ENCODE data around the gene ESR1. TPM values are rescaled to one million over a fixed set of nuclear protein-coding genes. Genes with fewer than 3 reads are reported as not detected.

Gene ESR1
- total RNA-seq, 1 donor from 2014 or later = not detected

GRCh38 chr6:151837223-151837622 lies 29.7 kb downstream of the ESR1 start:
- Mint-ChIP-seq H3K9me3 (no peaks in the 10 kb centered on the region), H3K4me3 (no peak overlapping the region), H3K36me3 (no peaks in the 10 kb centered on the region), H3K27me3 (ENCODE audit: low read depth) (peaks cover 46% of the 10 kb centered on the region), H3K27ac (no peak overlapping the region), H3K4me1 (no peaks in the 10 kb centered on the region)
- TF ChIP-seq, protein P1, sequence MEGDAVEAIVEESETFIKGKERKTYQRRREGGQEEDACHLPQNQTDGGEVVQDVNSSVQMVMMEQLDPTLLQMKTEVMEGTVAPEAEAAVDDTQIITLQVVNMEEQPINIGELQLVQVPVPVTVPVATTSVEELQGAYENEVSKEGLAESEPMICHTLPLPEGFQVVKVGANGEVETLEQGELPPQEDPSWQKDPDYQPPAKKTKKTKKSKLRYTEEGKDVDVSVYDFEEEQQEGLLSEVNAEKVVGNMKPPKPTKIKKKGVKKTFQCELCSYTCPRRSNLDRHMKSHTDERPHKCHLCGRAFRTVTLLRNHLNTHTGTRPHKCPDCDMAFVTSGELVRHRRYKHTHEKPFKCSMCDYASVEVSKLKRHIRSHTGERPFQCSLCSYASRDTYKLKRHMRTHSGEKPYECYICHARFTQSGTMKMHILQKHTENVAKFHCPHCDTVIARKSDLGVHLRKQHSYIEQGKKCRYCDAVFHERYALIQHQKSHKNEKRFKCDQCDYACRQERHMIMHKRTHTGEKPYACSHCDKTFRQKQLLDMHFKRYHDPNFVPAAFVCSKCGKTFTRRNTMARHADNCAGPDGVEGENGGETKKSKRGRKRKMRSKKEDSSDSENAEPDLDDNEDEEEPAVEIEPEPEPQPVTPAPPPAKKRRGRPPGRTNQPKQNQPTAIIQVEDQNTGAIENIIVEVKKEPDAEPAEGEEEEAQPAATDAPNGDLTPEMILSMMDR (IDR thresholded peaks at IDR 0.05; ENCODE audit: unreplicated experiment) = no peak
- no peak for DNase-seq (ENCODE audit: low spot score in 2 of 2, unreplicated experiment in 2 of 2)

GRCh38 chr6:151842816-151843215 lies 35.3 kb downstream of the ESR1 start:
- H3K9me3 Mint-ChIP-seq = no peaks in the 10 kb centered on the region
- no peaks in the 10 kb centered on the region for H3K4me1 Mint-ChIP-seq
- DNase-seq (ENCODE audit: low spot score in 2 of 2, unreplicated experiment in 2 of 2) = no peak
- peaks cover 20% of the 10 kb centered on the region for H3K27me3 Mint-ChIP-seq (ENCODE audit: low read depth)
- no peak overlapping the region for H3K27ac Mint-ChIP-seq
- TF ChIP-seq, protein P1 (IDR thresholded peaks at IDR 0.05; ENCODE audit: unreplicated experiment) = no peak
- no peak overlapping the region for H3K4me3 Mint-ChIP-seq
- H3K36me3 Mint-ChIP-seq = no peaks in the 10 kb centered on the region

- TF ChIP-seq, protein P1 (IDR thresholded peaks at IDR 0.05; ENCODE audit: unreplicated experiment) = no peak
- peak in 1 of 2 experiments; percentile 50 for DNase-seq (ENCODE audit: low spot score in 2 of 2, unreplicated experiment in 2 of 2)
- no peaks in the 10 kb centered on the region for H3K9me3 Mint-ChIP-seq
Observed at GRCh38 chr6:151847064-151847463, 39.6 kb downstream of the ESR1 start.

GRCh38 chr6:151850479-151851003 lies 43.1 kb downstream of the ESR1 start:
- Mint-ChIP-seq H3K27ac (no peak overlapping the region), H3K4me1 (no peaks in the 10 kb centered on the region), H3K36me3 (no peaks in the 10 kb centered on the region), H3K27me3 (ENCODE audit: low read depth) (peaks cover 10% of the 10 kb centered on the region), H3K9me3 (no peaks in the 10 kb centered on the region), H3K4me3 (no peak overlapping the region)
- TF ChIP-seq, protein P1 (IDR thresholded peaks at IDR 0.05; ENCODE audit: unreplicated experiment) = no peak
- no peak for DNase-seq (ENCODE audit: low spot score in 2 of 2, unreplicated experiment in 2 of 2)

More at GRCh38 chr6:151847064-151847463, 39.6 kb downstream of the ESR1 start:
- Mint-ChIP-seq H3K4me1 (no peaks in the 10 kb centered on the region), H3K4me3 (no peak overlapping the region), H3K27me3 (ENCODE audit: low read depth) (peaks cover 5% of the 10 kb centered on the region), H3K27ac (no peak overlapping the region), H3K36me3 (no peaks in the 10 kb centered on the region)

GRCh38 chr6:151858294-151858693 lies 50.8 kb downstream of the ESR1 start:
- Mint-ChIP-seq H3K36me3 (no peaks in the 10 kb centered on the region), H3K27me3 (ENCODE audit: low read depth) (peaks cover 18% of the 10 kb centered on the region)

More at GRCh38 chr6:151858294-151858693, 50.8 kb downstream of the ESR1 start:
- TF ChIP-seq, protein P1 (IDR thresholded peaks at IDR 0.05; ENCODE audit: unreplicated experiment) = no peak
- Mint-ChIP-seq H3K4me3 (no peak overlapping the region), H3K27ac (no peak overlapping the region), H3K9me3 (no peaks in the 10 kb centered on the region), H3K4me1 (no peaks in the 10 kb centered on the region)
- DNase-seq (ENCODE audit: low spot score in 2 of 2, unreplicated experiment in 2 of 2) = no peak
